Astrocyte of the spinal cord (primary cell): Measurements from ENCODE around the gene SORCS2.

Experiments
- DNase-seq: peaks from one replicate; pipeline ENCODE4 v3.0.0; 2011; ENCODE audit warnings: low read depth, low spot score
- H3K4me3 ChIP-seq: 2 replicates; pipeline ENCODE4 v1.5.1; 2011; ENCODE audit warnings: low read depth, mild to moderate bottlenecking, low read length, moderate library complexity
- CTCF ChIP-seq: IDR thresholded peaks from 2 replicates; pipeline ENCODE4 v1.5.1; 2012; ENCODE audit warnings: low read depth, mild to moderate bottlenecking, low read length, inconsistent platforms
- in situ Hi-C: cut with HindIII; loops from 2 replicates; pipeline ENCODE4 v1.10.0; 2017; ENCODE audit warnings: low sequenced_read_pairs

Gene SORCS2

GRCh38 chr4:7539186-7539585, 346.8 kb downstream of the SORCS2 start:
- no peak for DNase-seq
- TF ChIP-seq CTCF = no peak
- no peak overlapping the region for H3K4me3 ChIP-seq
- in situ Hi-C loops = no loop called here

GRCh38 chr4:7539659-7540058, 347.3 kb downstream of the SORCS2 start:
- DNase-seq = no peak
- no peak overlapping the region for H3K4me3 ChIP-seq
- TF ChIP-seq CTCF = no peak
- in situ Hi-C loops = no loop called here

- DNase-seq = no peak
- in situ Hi-C loops = no loop called here
- TF ChIP-seq CTCF = no peak
- no peak overlapping the region for H3K4me3 ChIP-seq
These were observed 347.9 kb downstream of the SORCS2 start for GRCh38 chr4:7540206-7540605.

GRCh38 chr4:7540654-7541413, 348.5 kb downstream of the SORCS2 start:
- in situ Hi-C loops = no loop called here
- DNase-seq = no peak
- TF ChIP-seq CTCF = no peak
- no peak overlapping the region for H3K4me3 ChIP-seq

- DNase-seq = no peak
- TF ChIP-seq CTCF = no peak
- H3K4me3 ChIP-seq = no peak overlapping the region
- in situ Hi-C loops = no loop called here
These were observed 349.1 kb downstream of the SORCS2 start for GRCh38 chr4:7541414-7541810.

- in situ Hi-C loops = no loop called here
- no peak for TF ChIP-seq CTCF
- DNase-seq = no peak
- no peak overlapping the region for H3K4me3 ChIP-seq
These were observed 350.4 kb downstream of the SORCS2 start for GRCh38 chr4:7542781-7543180.
